ENCODE data around the gene TNFSF10.

DNA sequence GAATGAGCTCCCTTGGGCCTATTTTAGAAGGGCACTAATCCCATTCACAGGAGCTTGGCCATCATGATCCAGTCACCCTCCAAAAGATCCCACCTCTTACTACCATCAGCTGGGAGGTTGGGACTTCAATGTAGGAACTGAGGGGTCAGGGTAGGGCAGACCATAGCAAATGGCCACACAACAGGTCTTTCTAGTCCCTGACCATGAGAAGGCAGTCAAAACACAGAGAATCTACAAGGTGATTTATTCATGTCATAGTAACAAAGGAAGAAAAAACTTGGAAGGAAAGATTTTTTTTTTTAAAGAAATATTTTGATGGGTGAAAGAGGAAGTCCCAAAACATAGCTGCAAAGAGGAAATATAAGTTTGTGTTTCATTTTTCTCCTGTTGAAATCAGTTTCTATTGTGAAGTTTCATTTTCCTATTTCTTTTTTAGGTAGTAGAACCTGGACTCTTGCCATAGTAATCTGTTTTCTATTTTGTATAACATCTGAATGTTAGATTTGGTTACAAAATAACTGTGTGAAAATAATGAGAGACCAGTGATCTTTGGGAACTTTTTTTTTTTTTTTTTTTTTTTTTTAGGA is 23.5 kb upstream of the TNFSF10 start:
- TF ChIP-seq CTCF (conservative IDR thresholded peaks at IDR 0.05 in 1 of 2, IDR thresholded peaks at IDR 0.05 in 1 of 2; ENCODE audit: extremely low read depth in 1 of 2, insufficient read depth in 1 of 2, low read depth in 1 of 2, low read length in 2 of 2) (no peak), EZH2 (IDR thresholded peaks at IDR 0.05; ENCODE audit: borderline replicate concordance, low read length) (no peak)
